HG02610 (cell line): Measurements from ENCODE around the gene DENND2D.

Source experiments
- ATAC-seq: cut with Tn5 transposase; IDR thresholded peaks from one replicate; pipeline ENCODE4 v1.9.1; 2021; ENCODE audit warnings: mild to moderate bottlenecking, moderate library complexity; ENCODE audit not compliant: unreplicated experiment

The DENND2D gene

DNA sequence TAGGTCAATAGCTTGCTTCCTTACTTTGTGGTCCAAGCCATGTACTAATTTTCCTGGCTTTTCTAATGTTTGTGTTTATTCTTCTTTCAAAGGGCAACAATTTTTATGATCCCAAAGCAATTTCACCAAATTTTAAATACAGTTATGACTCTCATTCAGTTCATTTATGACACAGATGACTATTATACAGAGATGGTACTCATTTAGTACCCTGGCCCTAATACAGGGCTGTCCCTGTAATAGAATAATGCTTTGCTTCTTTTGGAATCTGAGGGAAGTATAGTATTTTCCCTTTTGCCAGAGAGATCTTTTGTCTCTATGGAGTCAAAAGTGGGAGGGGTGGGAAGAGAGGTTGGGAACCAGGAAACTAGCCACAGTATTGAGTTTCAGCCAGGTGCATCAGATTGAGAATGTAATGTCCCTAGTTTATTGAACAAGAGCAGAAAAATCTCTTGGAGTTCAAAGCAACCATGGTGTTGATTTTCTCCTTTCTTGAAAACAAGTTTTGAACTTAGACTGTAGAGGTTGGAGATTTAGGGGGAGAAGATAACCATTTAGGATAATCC, 20.4 kb downstream of the DENND2D start:
- ATAC-seq, result no peak

- ATAC-seq, result no peak
Measured at GRCh38 chr1:111176678-111177077, 23.8 kb downstream of the DENND2D start.

DNA sequence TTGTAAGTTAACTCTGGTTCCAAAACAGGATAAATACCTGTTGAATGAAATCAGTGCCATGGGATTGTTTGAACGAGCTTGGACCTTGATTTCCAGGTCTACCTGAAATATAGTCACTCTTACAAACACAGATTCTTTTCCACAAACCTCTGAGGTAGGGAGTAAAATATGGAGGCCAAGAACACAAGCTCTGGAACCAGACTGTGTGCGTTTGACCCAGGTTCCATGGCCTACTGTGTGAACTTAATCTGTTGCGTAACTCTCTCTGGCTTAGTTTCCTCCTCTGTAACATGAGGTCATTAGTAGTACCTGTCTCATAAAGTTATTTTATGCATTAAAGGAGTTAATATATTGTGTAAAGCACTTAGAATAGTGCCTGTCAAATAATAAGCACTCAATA, 25.1 kb downstream of the DENND2D start:
- ATAC-seq, result no peak

- peak; percentile 52 for ATAC-seq
Measured at GRCh38 chr1:111174070-111174469, 26.4 kb downstream of the DENND2D start.

GRCh38 chr1:111172463-111172862, 28.0 kb downstream of the DENND2D start:
- ATAC-seq, result no peak

- no peak for ATAC-seq
Measured at GRCh38 chr1:111164151-111164550, 36.3 kb downstream of the DENND2D start.

- ATAC-seq, result no peak
Measured at GRCh38 chr1:111163363-111163762, 37.1 kb downstream of the DENND2D start.

GRCh38 chr1:111162488-111162880, 38.0 kb downstream of the DENND2D start:
- ATAC-seq, result no peak

DNA sequence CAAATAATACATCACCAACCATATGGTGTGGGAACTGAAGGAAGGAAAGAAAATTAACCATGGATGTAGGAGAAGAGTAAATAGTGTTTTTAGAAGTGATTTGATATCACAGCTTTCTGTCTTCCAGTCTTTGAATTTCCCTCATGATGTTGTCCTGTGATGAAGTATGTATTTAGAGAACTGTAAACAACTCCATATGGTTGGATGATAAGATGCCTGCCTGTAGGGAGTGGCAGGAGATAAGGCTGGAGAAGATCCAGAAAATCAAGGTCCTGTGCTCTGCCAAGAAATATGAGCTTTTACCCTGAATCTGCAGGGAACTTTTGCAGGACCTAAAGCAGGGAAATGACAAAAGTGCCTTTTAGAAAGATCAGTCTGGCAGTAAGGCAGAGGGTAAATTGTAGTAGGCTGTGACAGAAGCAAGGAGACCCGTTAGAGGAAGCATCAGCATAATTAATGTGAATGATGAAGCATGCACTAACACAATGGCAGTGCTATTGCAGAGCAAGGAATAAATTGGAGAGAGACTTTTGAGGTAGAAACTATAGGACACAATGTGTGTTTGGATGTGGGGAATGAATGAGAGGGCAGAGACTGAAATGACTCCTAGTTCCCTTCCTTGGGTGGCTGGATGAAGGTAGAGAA, 38.5 kb downstream of the DENND2D start:
- no peak for ATAC-seq

DNA sequence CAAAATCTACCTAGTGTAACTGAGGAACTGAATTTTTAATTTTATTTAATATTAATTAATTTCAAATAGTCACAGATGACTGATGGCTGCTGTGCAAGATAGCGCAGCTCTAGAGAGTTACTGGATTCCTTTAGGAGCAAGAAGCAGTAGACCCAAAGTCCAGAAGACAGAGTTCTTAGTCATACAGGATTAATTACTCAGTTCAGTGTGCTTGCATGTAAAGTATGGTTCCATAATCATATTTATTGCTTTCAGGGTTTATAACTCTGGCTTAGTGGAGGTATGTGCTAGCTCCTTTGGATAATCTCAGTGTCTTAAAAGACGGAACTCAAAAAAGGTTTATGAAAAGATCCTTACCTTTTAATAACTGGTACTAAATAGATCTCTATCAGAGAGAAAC, 43.0 kb downstream of the DENND2D start:
- no peak for ATAC-seq

DNA sequence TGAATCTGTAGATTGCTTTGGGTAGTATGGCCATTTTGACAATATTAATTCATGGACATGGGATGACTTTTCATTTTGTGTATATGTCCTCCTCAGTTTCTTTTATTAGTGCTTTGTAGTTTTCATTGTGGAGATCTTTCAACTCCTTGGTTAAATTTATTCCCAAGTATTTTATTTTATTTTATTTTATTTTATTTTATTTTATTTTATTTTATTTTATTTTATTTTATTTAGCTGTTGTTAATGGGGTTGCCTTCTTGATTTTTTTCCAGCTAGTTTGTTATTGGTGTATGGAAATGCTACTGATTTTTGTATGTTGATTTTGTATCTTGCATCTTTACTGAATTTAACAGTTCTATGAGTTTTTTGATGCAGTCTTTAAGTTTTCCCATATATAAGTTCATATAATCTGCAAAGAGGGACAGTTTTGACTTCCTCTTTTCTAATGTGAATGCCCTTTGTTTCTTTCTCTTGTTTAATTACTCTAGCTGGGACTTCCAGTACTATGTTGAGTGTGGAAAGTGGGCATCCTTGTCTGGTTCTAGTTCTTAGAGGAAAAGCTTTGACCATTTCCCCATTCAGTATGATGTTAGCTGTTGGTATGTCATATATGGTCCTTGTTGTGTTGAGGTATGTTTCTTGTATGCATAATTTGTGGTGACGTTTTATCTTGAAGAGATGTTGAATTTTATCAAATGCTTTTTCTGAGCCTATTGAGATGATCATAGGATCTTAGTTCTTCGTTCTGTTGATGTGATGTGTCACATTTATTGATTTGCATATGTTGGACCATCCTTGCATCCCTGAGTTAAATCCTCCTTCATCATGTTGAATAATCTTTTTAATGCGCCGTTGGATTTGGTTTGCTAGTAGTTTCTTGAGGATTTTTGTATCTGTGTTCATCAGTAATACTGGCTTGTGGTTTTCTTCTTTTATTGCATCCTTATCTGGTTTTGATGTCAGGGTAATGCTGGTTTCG, 46.1 kb downstream of the DENND2D start:
- ATAC-seq, result no peak

- ATAC-seq, result no peak
Measured at GRCh38 chr1:111151838-111152237, 48.6 kb downstream of the DENND2D start.

GRCh38 chr1:111148376-111148881, 52.0 kb downstream of the DENND2D start:
- ATAC-seq, result peak; percentile 70

DNA sequence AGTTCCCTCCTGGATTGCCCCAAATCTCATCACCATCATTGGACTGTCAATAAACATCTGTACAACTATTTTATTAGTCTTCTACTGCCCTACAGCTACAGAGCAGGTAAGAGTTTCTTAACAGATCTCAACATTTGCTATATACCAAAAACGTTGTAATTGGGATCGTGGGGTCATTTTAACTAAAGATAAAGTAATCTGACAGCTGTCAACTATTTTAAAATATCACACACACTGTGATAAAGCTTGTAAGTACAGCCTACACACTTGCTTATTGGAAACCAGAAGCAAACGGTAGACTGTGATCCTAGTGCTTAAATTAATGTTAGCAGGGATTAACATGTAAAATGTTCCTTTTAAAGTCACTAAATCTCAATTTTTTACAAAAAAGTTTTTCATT, 52.5 kb downstream of the DENND2D start:
- ATAC-seq, result no peak

- no peak for ATAC-seq
Measured at GRCh38 chr1:111145963-111146768, 54.3 kb downstream of the DENND2D start.

DNA sequence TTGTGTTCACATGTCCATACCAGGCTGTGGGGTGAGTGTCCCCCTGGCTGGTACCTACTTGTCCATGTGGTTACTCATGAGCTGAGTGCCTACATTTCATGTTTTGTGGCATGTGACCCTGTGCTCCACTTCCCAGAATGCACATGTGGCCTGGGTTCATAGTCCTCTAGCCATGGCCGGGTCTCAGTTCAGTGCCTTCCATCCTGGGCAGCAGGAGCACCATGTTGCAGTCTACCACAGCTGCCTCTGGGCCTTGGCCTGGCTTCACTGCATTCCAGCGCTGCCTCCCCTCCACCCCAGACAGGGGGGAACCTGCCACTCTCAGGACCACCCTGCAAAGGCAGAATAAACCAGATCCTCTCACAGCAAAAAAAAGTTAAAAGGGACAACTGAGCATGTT, 54.9 kb downstream of the DENND2D start:
- ATAC-seq, result no peak

DNA sequence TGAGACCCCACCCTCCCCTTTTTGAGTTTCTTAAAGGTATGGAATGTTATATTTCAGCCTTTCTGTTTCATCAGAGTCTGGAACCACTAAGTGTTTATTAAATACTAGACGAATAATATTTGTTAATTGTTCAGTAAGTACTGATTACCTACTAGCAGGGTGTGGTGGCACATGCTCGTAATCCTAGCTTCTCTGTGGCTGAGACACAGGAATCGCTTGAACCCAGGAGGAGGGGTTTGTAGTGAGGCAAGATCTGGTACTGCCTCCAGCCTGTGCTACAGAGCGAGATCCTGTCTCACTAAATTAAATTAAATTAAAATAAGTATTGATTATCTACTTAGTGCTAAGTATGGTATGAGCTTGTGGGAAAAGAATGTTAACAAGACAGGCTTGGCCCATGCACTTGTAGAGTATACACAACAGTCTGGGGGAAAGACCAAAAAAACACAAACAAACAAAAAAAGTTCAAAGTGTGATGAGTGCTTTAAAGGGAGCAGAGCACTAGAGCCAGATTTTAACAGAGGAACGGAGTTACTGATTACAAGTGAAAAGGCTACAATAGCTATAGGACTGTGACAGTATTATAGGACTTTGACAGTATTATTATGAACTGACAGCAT, 58.0 kb downstream of the DENND2D start:
- ATAC-seq, result no peak

- no peak for ATAC-seq
Measured at GRCh38 chr1:111141245-111142220, 58.9 kb downstream of the DENND2D start.

GRCh38 chr1:111140680-111140967, 59.8 kb downstream of the DENND2D start:
- no peak for ATAC-seq
